IMR-90 (cell line): ENCODE measurements around the gene TMBIM1. TPM values are rescaled to one million over a fixed set of nuclear protein-coding genes. Genes with fewer than 3 reads are reported as not detected.

Experiments used
- ATAC-seq: fragments of 200-7000 bp; cut with Tn5 transposase; 2 replicates; pipeline ENCODE4 v1.9.1; 2020; ENCODE audit warnings: low read depth, mild to moderate bottlenecking, moderate library complexity
- BruUV-seq: library from RNA; stranded (reverse); fragments of 400-500 nt; replicated peaks from 2 replicates; lab custom pipeline; 2021; lab: Mats Ljungman, UMichigan
- CTCF ChIA-PET: fragments of 300-600 bp; formaldehyde crosslinking; extraction: SDS; loops from one replicate; lab custom pipeline; 2021; ENCODE audit warnings: antibody characterized with exemption; lab: Yijun Ruan, JAX
- POLR2A ChIA-PET: fragments of 300-600 bp; sonication (Branson Sonifier 250); formaldehyde crosslinking; loops from one replicate; lab custom pipeline; 2022; ENCODE audit warnings: antibody characterized with exemption; ENCODE audit not compliant: unreplicated experiment; lab: Charles Lee
- DNase-seq: peaks from one replicate; pipeline ENCODE4 v3.0.0; 2013
- H2AFZ ChIP-seq: replicated peaks from 2 replicates; pipeline ENCODE3; 2013; ENCODE audit warnings: low read length, mild to moderate bottlenecking; ENCODE audit not compliant: poor library complexity
- H2AK5ac ChIP-seq: 2 replicates; pipeline ENCODE4 v1.6.1; 2013; ENCODE audit warnings: low read depth, low read length, inconsistent platforms
- H2AK9ac ChIP-seq: replicated peaks from 2 replicates; pipeline ENCODE3; 2013; ENCODE audit warnings: mild to moderate bottlenecking, low read depth, low read length, moderate library complexity; ENCODE audit not compliant: poor library complexity
- H2BK120ac ChIP-seq: 2 replicates; pipeline ENCODE4 v1.6.1; 2013; ENCODE audit warnings: low read depth, low read length, inconsistent platforms
- H2BK15ac ChIP-seq: 3 replicates; pipeline ENCODE4 v1.6.1; 2013; ENCODE audit warnings: low read depth, low read length, inconsistent platforms
- H2BK20ac ChIP-seq: 2 replicates; pipeline ENCODE4 v1.6.1; 2013; ENCODE audit warnings: low read depth, mild to moderate bottlenecking, inconsistent platforms, low read length, moderate library complexity
- H2BK5ac ChIP-seq: 2 replicates; pipeline ENCODE4 v1.6.1; 2013; ENCODE audit warnings: mild to moderate bottlenecking, low read depth, low read length, inconsistent platforms; ENCODE audit not compliant: poor library complexity, severe bottlenecking
- H3K14ac ChIP-seq: replicated peaks from 2 replicates; pipeline ENCODE4 v1.6.1; 2013; ENCODE audit warnings: low read depth, low read length, inconsistent platforms
- H3K18ac ChIP-seq: 2 replicates; pipeline ENCODE4 v1.6.1; 2013; ENCODE audit warnings: low read depth, low read length, control low read depth
- H3K23ac ChIP-seq: 2 replicates; pipeline ENCODE4 v1.6.1; 2013; ENCODE audit warnings: low read depth, low read length, inconsistent platforms
- H3K27ac ChIP-seq: 2 replicates; pipeline ENCODE4 v1.5.1; 2013; ENCODE audit warnings: mild to moderate bottlenecking, control low read depth, low read length; ENCODE audit not compliant: insufficient read depth
- H3K27me3 ChIP-seq: 2 replicates; pipeline ENCODE4 v1.6.1; 2013; ENCODE audit warnings: low read length; ENCODE audit not compliant: control insufficient read depth, insufficient read depth
- H3K36me3 ChIP-seq: 2 replicates; pipeline ENCODE4 v1.6.1; 2013; ENCODE audit warnings: low read length, mixed read lengths; ENCODE audit not compliant: control insufficient read depth, insufficient read depth
- H3K4ac ChIP-seq: 2 replicates; pipeline ENCODE4 v1.6.1; 2013; ENCODE audit warnings: low read depth, low read length, inconsistent platforms
- H3K4me1 ChIP-seq: 2 replicates; pipeline ENCODE4 v1.6.1; 2013; ENCODE audit warnings: low read length, mixed read lengths; ENCODE audit not compliant: control insufficient read depth, insufficient read depth
- H3K4me2 ChIP-seq: 2 replicates; pipeline ENCODE4 v1.6.1; 2013; ENCODE audit warnings: low read depth, mild to moderate bottlenecking, control low read depth, low read length, moderate library complexity
- H3K4me3 ChIP-seq: 2 replicates; pipeline ENCODE4 v1.5.1; 2013; ENCODE audit warnings: low read depth, mild to moderate bottlenecking, control low read depth, low read length, moderate library complexity; ENCODE audit not compliant: insufficient read depth
- H3K56ac ChIP-seq: 2 replicates; pipeline ENCODE4 v1.6.1; 2013; ENCODE audit warnings: low read length, inconsistent platforms; ENCODE audit not compliant: insufficient read depth; ENCODE audit errors: extremely low read depth
- H3K79me1 ChIP-seq, 2 experiments: 2 replicates each; pipeline ENCODE4 v1.6.1; 2013; ENCODE audit warnings: low read length in 2 of 2, inconsistent platforms in 1 of 2, low read depth in 1 of 2
- H3K9ac ChIP-seq: 2 replicates; pipeline ENCODE4 v1.6.1; 2013; ENCODE audit warnings: low read depth, low read length, control low read depth
- H3K9me1 ChIP-seq: 2 replicates; pipeline ENCODE4 v1.6.1; 2013; ENCODE audit warnings: low read length, inconsistent platforms; ENCODE audit not compliant: insufficient read depth
- H3K9me3 ChIP-seq: 2 replicates; pipeline ENCODE4 v1.6.1; 2013; ENCODE audit warnings: low read length; ENCODE audit not compliant: control insufficient read depth, insufficient read depth
- H4K20me1 ChIP-seq: 2 replicates; pipeline ENCODE4 v1.6.1; 2013; ENCODE audit warnings: low read length, inconsistent platforms; ENCODE audit not compliant: insufficient read depth
- H4K5ac ChIP-seq: 2 replicates; pipeline ENCODE4 v1.6.1; 2013; ENCODE audit warnings: mild to moderate bottlenecking, low read depth, low read length, control low read depth
- H4K8ac ChIP-seq, 2 experiments: 2 replicates each; pipeline ENCODE4 v1.6.1; 2013; ENCODE audit warnings: low read depth in 2 of 2, low read length in 2 of 2, control low read depth in 1 of 2, inconsistent platforms in 1 of 2
- H4K91ac ChIP-seq: 2 replicates; pipeline ENCODE4 v1.6.1; 2013; ENCODE audit warnings: low read depth, low read length, inconsistent platforms; ENCODE audit not compliant: insufficient read depth
- CEBPB ChIP-seq: IDR thresholded peaks from 2 replicates; pipeline ENCODE4 v1.6.1; 2012; ENCODE audit warnings: low read depth, low read length, improper control_type of control experiment
- CHD1 ChIP-seq: IDR thresholded peaks from 2 replicates; pipeline ENCODE4 v1.6.1; 2012; ENCODE audit warnings: low read depth, low read length, improper control_type of control experiment
- MAFK ChIP-seq: IDR thresholded peaks from 2 replicates; pipeline ENCODE4 v1.6.1; 2012; ENCODE audit warnings: low read depth, low read length, improper control_type of control experiment
- MAZ ChIP-seq: IDR thresholded peaks from 2 replicates; pipeline ENCODE4 v1.6.1; 2012; ENCODE audit warnings: low read depth, mild to moderate bottlenecking, low read length, improper control_type of control experiment, moderate library complexity, borderline replicate concordance
- NFE2L2 ChIP-seq: fragments of 150-350 bp; IDR thresholded peaks from 2 replicates; pipeline ENCODE4 v1.6.1; 2016; ENCODE audit warnings: low read depth, mild to moderate bottlenecking, low read length
- POLR2A ChIP-seq: IDR thresholded peaks from 2 replicates; pipeline ENCODE4 v1.6.1; 2012; ENCODE audit warnings: mild to moderate bottlenecking, low read depth, low read length
- RAD21 ChIP-seq: IDR thresholded peaks from 2 replicates; pipeline ENCODE4 v1.6.1; 2012; ENCODE audit warnings: low read length, improper control_type of control experiment
- RFX5 ChIP-seq: IDR thresholded peaks from 2 replicates; pipeline ENCODE4 v1.8.0; 2012; ENCODE audit warnings: low read depth, mild to moderate bottlenecking, low read length, moderate library complexity
- SMC3 ChIP-seq: fragments of 150-350 bp; IDR thresholded peaks from 2 replicates; pipeline ENCODE4 v1.6.1; 2016; ENCODE audit warnings: low read depth, mild to moderate bottlenecking, antibody characterized with exemption, low read length, moderate library complexity
- WGBS, 2 experiments: methylation state at CpG; one replicate each; pipeline versions ENCODE4 v1.1.5 to v1.1.7; 2013; ENCODE audit warnings: missing lambda C conversion rate in 2 of 2; ENCODE audit not compliant: insufficient read length in 1 of 2; ENCODE audit errors: extremely low coverage in 2 of 2; 5-methylcytosine and 5-hydroxymethylcytosine counted together
- dilution Hi-C: fragments of 300-500 bp; cut with HindIII; formaldehyde crosslinking; loops from one replicate; pipeline ENCODE4 v1.14.3; 2018; ENCODE audit warnings: low sequenced_read_pairs; ENCODE audit not compliant: unreplicated experiment
- in situ Hi-C: fragments of 300-500 bp; cut with MboI; formaldehyde crosslinking; loops from 3 replicates; pipeline ENCODE4 v1.14.3; 2019; ENCODE audit warnings: low sequenced_read_pairs, inconsistent platforms, mixed read lengths
- intact Hi-C: fragments of 100-400 bp; cut with micrococcal nuclease; formaldehyde crosslinking; loops from 2 replicates; pipeline ENCODE4 v1.10.0; 2022
- polyA plus RNA-seq, 3 experiments: library from polyadenylated mRNA; depleted of rRNA; stranded (reverse); fragments of >200 nt; gene quantifications; 2 replicates each; pipeline ENCODE4 v1.2.3, GENCODE V29; 2012; ENCODE audit warnings: low replicate concordance in 1 of 3
- total RNA-seq: library from RNA; depleted of rRNA; stranded (reverse); fragments of >200 nt; gene quantifications from 2 replicates; pipeline ENCODE4 v1.2.3, GENCODE V29; 2012
- TF ChIP-seq, protein P1 (sequence below): fragments of 150-350 bp; IDR thresholded peaks from 2 replicates; pipeline ENCODE4 v1.6.1; 2017; ENCODE audit warnings: mild to moderate bottlenecking, antibody characterized with exemption, low read length, low read depth
- TF ChIP-seq, protein P2 (sequence below): fragments of 150-350 bp; IDR thresholded peaks from 2 replicates; pipeline ENCODE4 v1.6.1; 2016; ENCODE audit warnings: low read depth, mild to moderate bottlenecking, low read length, moderate library complexity, borderline replicate concordance
- TF ChIP-seq, protein P3 (sequence below): conservative IDR thresholded peaks from 2 replicates; pipeline ENCODE4 v1.5.1; 2012; ENCODE audit warnings: mild to moderate bottlenecking, low read depth, low read length, improper control_type of control experiment

The TMBIM1 gene
- total and polyA plus RNA-seq, 2 of the 4 experiments (the other 2 are of a cell fraction): 84.6 to 102 TPM

DNA sequence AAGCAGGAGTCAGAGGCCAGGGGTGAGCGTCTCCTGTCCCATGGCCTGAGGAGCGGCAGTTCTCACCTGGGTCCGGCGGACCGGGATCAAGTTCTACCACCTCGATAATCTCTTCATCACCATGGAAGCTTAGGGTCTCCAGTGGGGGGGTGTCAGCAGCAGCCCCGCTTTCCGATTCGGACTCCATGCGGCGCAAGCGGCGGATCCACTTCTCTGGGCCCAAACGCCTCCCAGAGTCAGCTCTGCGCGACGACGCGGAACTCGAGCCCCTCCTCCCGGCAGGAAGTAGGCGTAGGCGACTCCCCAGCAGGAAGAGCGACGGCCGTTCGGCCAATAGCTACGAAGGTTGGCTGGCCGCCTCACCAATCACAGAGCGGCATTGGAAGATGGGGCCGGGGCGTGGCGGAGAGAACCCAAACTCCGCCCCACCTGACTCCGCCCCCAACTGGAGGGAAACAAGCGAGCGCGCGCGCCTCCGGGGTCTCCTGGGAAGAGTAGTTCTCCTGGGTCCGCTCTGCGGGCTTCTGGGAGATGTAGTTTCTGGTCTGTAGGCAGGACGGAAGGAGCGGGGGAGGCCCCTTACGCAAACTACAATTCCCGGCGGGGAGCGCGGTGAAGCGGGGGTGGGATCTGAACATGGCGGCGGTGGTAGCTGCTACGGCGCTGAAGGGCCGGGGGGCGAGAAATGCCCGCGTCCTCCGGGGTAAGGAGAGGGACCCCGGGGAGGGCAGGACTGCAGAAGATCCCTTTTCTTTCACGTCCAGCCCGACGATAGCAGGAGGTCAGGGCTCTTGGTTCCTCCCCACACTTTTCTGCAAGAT lies 22.2 kb downstream of the TMBIM1 start, which contains the start of the genes AAMP and PNKD (continued):
- TF ChIP-seq, protein P1, sequence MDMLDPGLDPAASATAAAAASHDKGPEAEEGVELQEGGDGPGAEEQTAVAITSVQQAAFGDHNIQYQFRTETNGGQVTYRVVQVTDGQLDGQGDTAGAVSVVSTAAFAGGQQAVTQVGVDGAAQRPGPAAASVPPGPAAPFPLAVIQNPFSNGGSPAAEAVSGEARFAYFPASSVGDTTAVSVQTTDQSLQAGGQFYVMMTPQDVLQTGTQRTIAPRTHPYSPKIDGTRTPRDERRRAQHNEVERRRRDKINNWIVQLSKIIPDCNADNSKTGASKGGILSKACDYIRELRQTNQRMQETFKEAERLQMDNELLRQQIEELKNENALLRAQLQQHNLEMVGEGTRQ: peak; percentile 79
- TF ChIP-seq CEBPB (0 out of 2 replicates have a peak, but pooled peaks have one; percentile 58), MAZ (peak; percentile 75; the same call in 1 of the 2 replicates)

DNA sequence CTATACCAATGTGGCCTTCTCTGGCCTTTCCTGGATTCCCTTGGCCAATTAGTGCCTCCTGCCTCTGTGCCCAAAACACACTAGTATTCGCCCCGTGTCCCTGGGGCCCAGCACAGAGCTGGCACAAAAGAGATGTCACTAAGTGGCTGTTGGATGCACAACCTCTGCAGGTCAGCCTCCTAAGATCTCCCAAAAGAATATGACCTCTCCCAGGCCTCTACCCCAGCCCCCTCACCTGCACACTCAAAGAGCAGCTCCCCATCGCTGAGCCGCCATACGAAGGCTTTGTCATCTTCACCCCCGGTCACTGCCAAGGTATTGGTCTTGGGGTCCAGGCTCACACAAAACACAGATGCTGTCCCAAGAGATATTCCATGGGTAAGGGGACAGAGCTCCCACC lies 25.0 kb downstream of the TMBIM1 start:
- H4K20me1 ChIP-seq: peaks cover 9% of the 10 kb centered on the region; the same call in 1 of the 2 replicates
- no peak overlapping the region for H2BK120ac ChIP-seq
- peaks cover 23 to 34% of the 10 kb centered on the region in 2 experiments for H3K79me1 ChIP-seq
- H3K36me3 ChIP-seq: peaks cover 41% of the 10 kb centered on the region
- intact Hi-C loops (no loop called here), in situ Hi-C loops (no loop called here), dilution Hi-C loops (no loop called here)
- H3K9me1 ChIP-seq: 0 out of 2 replicates have a peak, but pooled peaks cover 3% of the 10 kb centered on the region
- H3K4me2 ChIP-seq: no peak overlapping the region
- no peak overlapping the region for H3K27ac ChIP-seq
- ATAC-seq (no peak), DNase-seq (no peak)
- ChIA-PET POLR2A (no interaction called here), CTCF (no interaction called here)
- no peak overlapping the region for H2BK5ac ChIP-seq
- no peak overlapping the region for H2AK5ac ChIP-seq
- H3K9me3 ChIP-seq: no peaks in the 10 kb centered on the region
- H3K56ac ChIP-seq: no peak overlapping the region
- peaks cover 6% of the 10 kb centered on the region for H3K4me1 ChIP-seq
- H4K91ac ChIP-seq: no peak overlapping the region
- H4K8ac ChIP-seq: no peak overlapping the region
- WGBS, 2 experiments: 100% methylated on average over 2 of the region's 6 CpGs; no CpG with 5 or more reads in 1 of the 2 experiments
- no peaks in the 10 kb centered on the region for H3K27me3 ChIP-seq
- H3K14ac ChIP-seq: no peak overlapping the region
- H2BK20ac ChIP-seq: no peak overlapping the region
- H2AFZ ChIP-seq: no peak overlapping the region
- H3K23ac ChIP-seq: no peak overlapping the region
- H2AK9ac ChIP-seq: no peak overlapping the region
- no peak overlapping the region for H4K5ac ChIP-seq
- H3K18ac ChIP-seq: no peak overlapping the region
- H3K4me3 ChIP-seq: no peak overlapping the region
- H2BK15ac ChIP-seq: no peak overlapping the region
- BruUV-seq: no TSS peak
- no peak overlapping the region for H3K4ac ChIP-seq
- no peak overlapping the region for H3K9ac ChIP-seq
- no peak for TF ChIP-seq POLR2A
- TF ChIP-seq RFX5: no peak
- TF ChIP-seq, protein P2, sequence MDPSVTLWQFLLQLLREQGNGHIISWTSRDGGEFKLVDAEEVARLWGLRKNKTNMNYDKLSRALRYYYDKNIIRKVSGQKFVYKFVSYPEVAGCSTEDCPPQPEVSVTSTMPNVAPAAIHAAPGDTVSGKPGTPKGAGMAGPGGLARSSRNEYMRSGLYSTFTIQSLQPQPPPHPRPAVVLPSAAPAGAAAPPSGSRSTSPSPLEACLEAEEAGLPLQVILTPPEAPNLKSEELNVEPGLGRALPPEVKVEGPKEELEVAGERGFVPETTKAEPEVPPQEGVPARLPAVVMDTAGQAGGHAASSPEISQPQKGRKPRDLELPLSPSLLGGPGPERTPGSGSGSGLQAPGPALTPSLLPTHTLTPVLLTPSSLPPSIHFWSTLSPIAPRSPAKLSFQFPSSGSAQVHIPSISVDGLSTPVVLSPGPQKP: no peak
- TF ChIP-seq SMC3: no peak
- TF ChIP-seq MAZ: no peak
- TF ChIP-seq, protein P3, sequence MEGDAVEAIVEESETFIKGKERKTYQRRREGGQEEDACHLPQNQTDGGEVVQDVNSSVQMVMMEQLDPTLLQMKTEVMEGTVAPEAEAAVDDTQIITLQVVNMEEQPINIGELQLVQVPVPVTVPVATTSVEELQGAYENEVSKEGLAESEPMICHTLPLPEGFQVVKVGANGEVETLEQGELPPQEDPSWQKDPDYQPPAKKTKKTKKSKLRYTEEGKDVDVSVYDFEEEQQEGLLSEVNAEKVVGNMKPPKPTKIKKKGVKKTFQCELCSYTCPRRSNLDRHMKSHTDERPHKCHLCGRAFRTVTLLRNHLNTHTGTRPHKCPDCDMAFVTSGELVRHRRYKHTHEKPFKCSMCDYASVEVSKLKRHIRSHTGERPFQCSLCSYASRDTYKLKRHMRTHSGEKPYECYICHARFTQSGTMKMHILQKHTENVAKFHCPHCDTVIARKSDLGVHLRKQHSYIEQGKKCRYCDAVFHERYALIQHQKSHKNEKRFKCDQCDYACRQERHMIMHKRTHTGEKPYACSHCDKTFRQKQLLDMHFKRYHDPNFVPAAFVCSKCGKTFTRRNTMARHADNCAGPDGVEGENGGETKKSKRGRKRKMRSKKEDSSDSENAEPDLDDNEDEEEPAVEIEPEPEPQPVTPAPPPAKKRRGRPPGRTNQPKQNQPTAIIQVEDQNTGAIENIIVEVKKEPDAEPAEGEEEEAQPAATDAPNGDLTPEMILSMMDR: no peak
- no peak for TF ChIP-seq MAFK
- no peak for TF ChIP-seq CHD1
- TF ChIP-seq NFE2L2: no peak
- TF ChIP-seq RAD21: no peak
